Liver (tissue), 9 donors: ENCODE data around the gene SAMD1. TPM values are rescaled to one million over a fixed set of nuclear protein-coding genes. Genes with fewer than 3 reads are reported as not detected.

Source experiments
- DNase-seq: peaks from one replicate; pipeline ENCODE4 v3.0.0-alpha.2; 2017; ENCODE audit warnings: low spot score
- H3K27ac ChIP-seq, 2 donors: one replicate each; pipeline ENCODE4 v1.7.0; 2013; ENCODE audit warnings: inconsistent platforms in 2 of 2, low read length in 2 of 2, control low read depth in 1 of 2, low read depth in 1 of 2, mild to moderate bottlenecking in 1 of 2
- H3K27me3 ChIP-seq, 4 donors: one replicate each; pipeline versions ENCODE4 v1.6.1 to v1.7.0; 2013; ENCODE audit warnings: low read length in 3 of 4, inconsistent platforms in 1 of 4, mild to moderate bottlenecking in 1 of 4, moderate library complexity in 1 of 4; ENCODE audit not compliant: control insufficient read depth in 4 of 4, insufficient read depth in 4 of 4
- H3K36me3 ChIP-seq, 4 donors: one replicate each; pipeline versions ENCODE4 v1.6.1 to v1.7.0; 2013; ENCODE audit warnings: low read length in 3 of 4, mild to moderate bottlenecking in 3 of 4, low read depth in 1 of 4, moderate library complexity in 1 of 4; ENCODE audit not compliant: control insufficient read depth in 4 of 4, insufficient read depth in 3 of 4
- H3K4me1 ChIP-seq, 4 donors: one replicate each; pipeline versions ENCODE4 v1.6.1 to v1.7.0; 2013; ENCODE audit warnings: low read length in 3 of 4, mild to moderate bottlenecking in 3 of 4, moderate library complexity in 1 of 4; ENCODE audit not compliant: control insufficient read depth in 4 of 4, insufficient read depth in 4 of 4
- H3K4me3 ChIP-seq, 3 donors: one replicate each; pipeline versions ENCODE4 v1.6.1 to v1.7.0; 2013; ENCODE audit warnings: low read length in 3 of 3, control low read depth in 1 of 3, low read depth in 1 of 3, mild to moderate bottlenecking in 1 of 3
- H3K9ac ChIP-seq, 2 donors: one replicate each; pipeline ENCODE4 v1.7.0; 2013; ENCODE audit warnings: low read length in 2 of 2, mild to moderate bottlenecking in 2 of 2, moderate library complexity in 2 of 2, control low read depth in 1 of 2, low read depth in 1 of 2
- H3K9me3 ChIP-seq, 4 donors: one replicate each; pipeline versions ENCODE4 v1.6.1 to v1.7.0; 2013; ENCODE audit warnings: low read length in 3 of 4; ENCODE audit not compliant: control insufficient read depth in 4 of 4
- EGR1 ChIP-seq, 2 donors: IDR thresholded peaks; 2 replicates each; pipeline ENCODE4 v1.6.1; 2016 to 2018; ENCODE audit warnings: antibody characterized with exemption in 2 of 2, low read depth in 2 of 2
- FOXA1 ChIP-seq: IDR thresholded peaks from 2 replicates; pipeline ENCODE4 v1.6.1; 2016; ENCODE audit warnings: antibody characterized with exemption
- FOXA2 ChIP-seq: IDR thresholded peaks from 2 replicates; pipeline ENCODE4 v1.6.1; 2016; ENCODE audit warnings: antibody characterized with exemption
- GABPA ChIP-seq, 2 donors: IDR thresholded peaks in 1 of 2; conservative IDR thresholded peaks in 1 of 2; 2 replicates each; pipeline ENCODE4 v1.6.1; 2016; ENCODE audit warnings: antibody characterized with exemption in 2 of 2, mild to moderate bottlenecking in 1 of 2, moderate library complexity in 1 of 2
- HNF4A ChIP-seq, 2 donors: conservative IDR thresholded peaks; 2 replicates each; pipeline ENCODE4 v1.6.1; 2016; ENCODE audit warnings: antibody characterized with exemption in 2 of 2, mild to moderate bottlenecking in 2 of 2
- HNF4G ChIP-seq: IDR thresholded peaks from 2 replicates; pipeline ENCODE4 v1.6.1; 2016; ENCODE audit warnings: antibody characterized with exemption
- JUND ChIP-seq, 2 donors: IDR thresholded peaks; 2 replicates each; pipeline ENCODE4 v1.6.1; 2016; ENCODE audit warnings: antibody characterized with exemption in 2 of 2
- NR2F2 ChIP-seq: IDR thresholded peaks from 2 replicates; pipeline ENCODE4 v1.6.1; 2016; ENCODE audit warnings: antibody characterized with exemption
- RAD21 ChIP-seq, 2 donors: IDR thresholded peaks; 2 replicates each; pipeline ENCODE4 v1.6.1; 2016; ENCODE audit warnings: antibody characterized with exemption in 2 of 2, mild to moderate bottlenecking in 2 of 2
- SP1 ChIP-seq: IDR thresholded peaks from 2 replicates; pipeline ENCODE4 v1.6.1; 2018; ENCODE audit warnings: antibody characterized with exemption, mild to moderate bottlenecking
- TAF1 ChIP-seq: conservative IDR thresholded peaks from 2 replicates; pipeline ENCODE4 v1.6.1; 2016; ENCODE audit warnings: antibody characterized with exemption, mild to moderate bottlenecking
- YY1 ChIP-seq: IDR thresholded peaks from 2 replicates; pipeline ENCODE4 v1.6.1; 2016; ENCODE audit warnings: antibody characterized with exemption, mild to moderate bottlenecking
- WGBS: extraction: QIAGEN DNeasy Blood & Tissue Kit; methylation state at CpG from one replicate; pipeline ENCODE4 v1.1.7; 2013; 5-methylcytosine and 5-hydroxymethylcytosine counted together
- polyA plus RNA-seq, 2 donors: library from polyadenylated mRNA; stranded (reverse) in 1 of 2; unstranded in 1 of 2; fragments of 200-250 nt in 1 of 2; fragments of >200 nt in 1 of 2; fragmentation: Nextera tagmentation in 1 of 2; extraction: Ambion mirVana in 1 of 2; gene quantifications; one replicate each; pipeline versions ENCODE4 v1.2.1 to v1.2.3, GENCODE V29; 2013 to 2015
- total RNA-seq, 2 donors: library from RNA; depleted of rRNA; stranded (reverse); fragments of >200 nt; gene quantifications; one replicate each; pipeline ENCODE4 v1.2.3, GENCODE V29; 2014
- TF ChIP-seq, protein P1 (sequence below): fragments of 150-350 bp; IDR thresholded peaks from 2 replicates; pipeline ENCODE4 v1.5.1; 2017; ENCODE audit warnings: improper control_type of control experiment, low read depth, low read length; ENCODE audit not compliant: missing input control
- TF ChIP-seq, protein P2 (sequence below): IDR thresholded peaks from 2 replicates; pipeline ENCODE4 v1.6.1; 2016; ENCODE audit warnings: antibody characterized with exemption, mild to moderate bottlenecking
- TF ChIP-seq, protein P3 (sequence below): IDR thresholded peaks from 2 replicates; pipeline ENCODE4 v1.6.1; 2016; ENCODE audit warnings: antibody characterized with exemption
- TF ChIP-seq, protein P4 (sequence below): IDR thresholded peaks from 2 replicates; pipeline ENCODE4 v1.6.1; 2016; ENCODE audit warnings: antibody characterized with exemption
- TF ChIP-seq, protein P5 (sequence below): IDR thresholded peaks from 2 replicates; pipeline ENCODE4 v1.6.1; 2016; ENCODE audit warnings: antibody characterized with exemption
- donor health status: healthy.
- donor health status: healthy.
- donor health status: healthy.
- donor health status: healthy.
- donor health status: healthy.

Gene SAMD1
- total and polyA plus RNA-seq, 4 donors = 2.1 to 33.0 (median 9.0) TPM

DNA sequence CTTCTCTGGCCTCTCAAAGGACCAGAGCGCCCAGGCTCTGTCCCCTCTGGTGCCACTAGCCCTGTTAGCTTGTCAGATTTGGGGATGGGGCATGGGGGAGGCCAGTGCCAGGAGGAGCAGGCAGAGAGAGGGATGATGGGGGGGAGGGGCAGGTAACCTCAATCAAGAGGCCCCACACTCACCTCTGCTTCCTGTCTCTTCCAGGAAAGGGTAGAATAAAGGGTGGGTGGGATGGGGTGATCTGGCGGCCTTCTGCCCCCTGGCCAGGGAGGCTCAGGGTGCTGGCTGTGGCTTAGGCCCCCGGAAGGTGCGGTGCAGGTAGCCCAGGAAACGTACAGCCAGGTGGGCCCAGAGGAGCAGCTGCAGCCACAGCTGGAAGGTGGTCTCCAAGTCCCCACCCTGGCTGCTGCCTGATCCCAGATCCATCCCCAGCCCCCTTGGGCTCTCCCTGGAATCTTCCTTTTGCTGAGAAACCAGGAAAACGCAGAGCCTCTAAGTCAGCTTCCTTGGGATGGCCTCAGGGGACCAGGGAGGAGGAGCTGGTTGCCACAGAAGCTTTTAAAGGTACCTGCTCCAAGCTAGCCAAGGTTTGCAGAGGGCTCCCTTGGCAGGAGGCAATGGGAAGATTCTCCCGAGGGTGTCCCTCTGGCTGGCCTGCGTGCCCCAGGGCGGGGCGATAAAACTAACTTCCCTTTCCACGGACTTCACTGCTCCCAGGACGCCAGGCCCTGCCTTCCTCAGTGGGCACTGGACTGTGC is 21.7 kb upstream of the SAMD1 start:
- H3K27me3 ChIP-seq = no peaks in the 10 kb centered on the region
- H3K4me1 ChIP-seq = peaks cover 15 to 56% (median 47%) of the 10 kb centered on the region in 4 donors
- peak overlapping the region in 2 of 3 donors; percentile 5 to 28 for H3K4me3 ChIP-seq
- H3K27ac ChIP-seq = peak overlapping the region; percentile 88 to 97
- H3K9me3 ChIP-seq = no peaks in the 10 kb centered on the region
- no peak for DNase-seq
- no peaks in the 10 kb centered on the region for H3K36me3 ChIP-seq
- 56% methylated on average over 12 of the region's 12 CpGs for WGBS
- peak overlapping the region in 1 of 2 donors; percentile 79 for H3K9ac ChIP-seq
- no peak for TF ChIP-seq HNF4A (conservative IDR thresholded peaks at IDR 0.05)
- TF ChIP-seq RAD21 (IDR thresholded peaks at IDR 0.05) = no peak
- no peak for TF ChIP-seq FOXA2
- TF ChIP-seq, protein P1, sequence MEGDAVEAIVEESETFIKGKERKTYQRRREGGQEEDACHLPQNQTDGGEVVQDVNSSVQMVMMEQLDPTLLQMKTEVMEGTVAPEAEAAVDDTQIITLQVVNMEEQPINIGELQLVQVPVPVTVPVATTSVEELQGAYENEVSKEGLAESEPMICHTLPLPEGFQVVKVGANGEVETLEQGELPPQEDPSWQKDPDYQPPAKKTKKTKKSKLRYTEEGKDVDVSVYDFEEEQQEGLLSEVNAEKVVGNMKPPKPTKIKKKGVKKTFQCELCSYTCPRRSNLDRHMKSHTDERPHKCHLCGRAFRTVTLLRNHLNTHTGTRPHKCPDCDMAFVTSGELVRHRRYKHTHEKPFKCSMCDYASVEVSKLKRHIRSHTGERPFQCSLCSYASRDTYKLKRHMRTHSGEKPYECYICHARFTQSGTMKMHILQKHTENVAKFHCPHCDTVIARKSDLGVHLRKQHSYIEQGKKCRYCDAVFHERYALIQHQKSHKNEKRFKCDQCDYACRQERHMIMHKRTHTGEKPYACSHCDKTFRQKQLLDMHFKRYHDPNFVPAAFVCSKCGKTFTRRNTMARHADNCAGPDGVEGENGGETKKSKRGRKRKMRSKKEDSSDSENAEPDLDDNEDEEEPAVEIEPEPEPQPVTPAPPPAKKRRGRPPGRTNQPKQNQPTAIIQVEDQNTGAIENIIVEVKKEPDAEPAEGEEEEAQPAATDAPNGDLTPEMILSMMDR = no peak
- TF ChIP-seq JUND (IDR thresholded peaks at IDR 0.05) = no peak
- no peak for TF ChIP-seq YY1
- no peak for TF ChIP-seq GABPA (IDR thresholded peaks at IDR 0.05 in 1 of 2, conservative IDR thresholded peaks at IDR 0.05 in 1 of 2)
- TF ChIP-seq, protein P2, sequence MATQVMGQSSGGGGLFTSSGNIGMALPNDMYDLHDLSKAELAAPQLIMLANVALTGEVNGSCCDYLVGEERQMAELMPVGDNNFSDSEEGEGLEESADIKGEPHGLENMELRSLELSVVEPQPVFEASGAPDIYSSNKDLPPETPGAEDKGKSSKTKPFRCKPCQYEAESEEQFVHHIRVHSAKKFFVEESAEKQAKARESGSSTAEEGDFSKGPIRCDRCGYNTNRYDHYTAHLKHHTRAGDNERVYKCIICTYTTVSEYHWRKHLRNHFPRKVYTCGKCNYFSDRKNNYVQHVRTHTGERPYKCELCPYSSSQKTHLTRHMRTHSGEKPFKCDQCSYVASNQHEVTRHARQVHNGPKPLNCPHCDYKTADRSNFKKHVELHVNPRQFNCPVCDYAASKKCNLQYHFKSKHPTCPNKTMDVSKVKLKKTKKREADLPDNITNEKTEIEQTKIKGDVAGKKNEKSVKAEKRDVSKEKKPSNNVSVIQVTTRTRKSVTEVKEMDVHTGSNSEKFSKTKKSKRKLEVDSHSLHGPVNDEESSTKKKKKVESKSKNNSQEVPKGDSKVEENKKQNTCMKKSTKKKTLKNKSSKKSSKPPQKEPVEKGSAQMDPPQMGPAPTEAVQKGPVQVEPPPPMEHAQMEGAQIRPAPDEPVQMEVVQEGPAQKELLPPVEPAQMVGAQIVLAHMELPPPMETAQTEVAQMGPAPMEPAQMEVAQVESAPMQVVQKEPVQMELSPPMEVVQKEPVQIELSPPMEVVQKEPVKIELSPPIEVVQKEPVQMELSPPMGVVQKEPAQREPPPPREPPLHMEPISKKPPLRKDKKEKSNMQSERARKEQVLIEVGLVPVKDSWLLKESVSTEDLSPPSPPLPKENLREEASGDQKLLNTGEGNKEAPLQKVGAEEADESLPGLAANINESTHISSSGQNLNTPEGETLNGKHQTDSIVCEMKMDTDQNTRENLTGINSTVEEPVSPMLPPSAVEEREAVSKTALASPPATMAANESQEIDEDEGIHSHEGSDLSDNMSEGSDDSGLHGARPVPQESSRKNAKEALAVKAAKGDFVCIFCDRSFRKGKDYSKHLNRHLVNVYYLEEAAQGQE = no peak
- TF ChIP-seq, protein P3, sequence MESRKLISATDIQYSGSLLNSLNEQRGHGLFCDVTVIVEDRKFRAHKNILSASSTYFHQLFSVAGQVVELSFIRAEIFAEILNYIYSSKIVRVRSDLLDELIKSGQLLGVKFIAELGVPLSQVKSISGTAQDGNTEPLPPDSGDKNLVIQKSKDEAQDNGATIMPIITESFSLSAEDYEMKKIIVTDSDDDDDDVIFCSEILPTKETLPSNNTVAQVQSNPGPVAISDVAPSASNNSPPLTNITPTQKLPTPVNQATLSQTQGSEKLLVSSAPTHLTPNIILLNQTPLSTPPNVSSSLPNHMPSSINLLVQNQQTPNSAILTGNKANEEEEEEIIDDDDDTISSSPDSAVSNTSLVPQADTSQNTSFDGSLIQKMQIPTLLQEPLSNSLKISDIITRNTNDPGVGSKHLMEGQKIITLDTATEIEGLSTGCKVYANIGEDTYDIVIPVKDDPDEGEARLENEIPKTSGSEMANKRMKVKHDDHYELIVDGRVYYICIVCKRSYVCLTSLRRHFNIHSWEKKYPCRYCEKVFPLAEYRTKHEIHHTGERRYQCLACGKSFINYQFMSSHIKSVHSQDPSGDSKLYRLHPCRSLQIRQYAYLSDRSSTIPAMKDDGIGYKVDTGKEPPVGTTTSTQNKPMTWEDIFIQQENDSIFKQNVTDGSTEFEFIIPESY = no peak
- TF ChIP-seq EGR1 (IDR thresholded peaks at IDR 0.05; ENCODE audit: low read depth in 2 of 2) = no peak
- TF ChIP-seq SP1 = no peak
- TF ChIP-seq, protein P4, sequence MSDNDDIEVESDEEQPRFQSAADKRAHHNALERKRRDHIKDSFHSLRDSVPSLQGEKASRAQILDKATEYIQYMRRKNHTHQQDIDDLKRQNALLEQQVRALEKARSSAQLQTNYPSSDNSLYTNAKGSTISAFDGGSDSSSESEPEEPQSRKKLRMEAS = no peak
- TF ChIP-seq, protein P5, sequence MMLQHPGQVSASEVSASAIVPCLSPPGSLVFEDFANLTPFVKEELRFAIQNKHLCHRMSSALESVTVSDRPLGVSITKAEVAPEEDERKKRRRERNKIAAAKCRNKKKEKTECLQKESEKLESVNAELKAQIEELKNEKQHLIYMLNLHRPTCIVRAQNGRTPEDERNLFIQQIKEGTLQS = no peak
- TF ChIP-seq NR2F2 = no peak
- TF ChIP-seq TAF1 = no peak
- no peak for TF ChIP-seq FOXA1
- TF ChIP-seq HNF4G = no peak
